ENCODE data around the gene CGB5.

DNA sequence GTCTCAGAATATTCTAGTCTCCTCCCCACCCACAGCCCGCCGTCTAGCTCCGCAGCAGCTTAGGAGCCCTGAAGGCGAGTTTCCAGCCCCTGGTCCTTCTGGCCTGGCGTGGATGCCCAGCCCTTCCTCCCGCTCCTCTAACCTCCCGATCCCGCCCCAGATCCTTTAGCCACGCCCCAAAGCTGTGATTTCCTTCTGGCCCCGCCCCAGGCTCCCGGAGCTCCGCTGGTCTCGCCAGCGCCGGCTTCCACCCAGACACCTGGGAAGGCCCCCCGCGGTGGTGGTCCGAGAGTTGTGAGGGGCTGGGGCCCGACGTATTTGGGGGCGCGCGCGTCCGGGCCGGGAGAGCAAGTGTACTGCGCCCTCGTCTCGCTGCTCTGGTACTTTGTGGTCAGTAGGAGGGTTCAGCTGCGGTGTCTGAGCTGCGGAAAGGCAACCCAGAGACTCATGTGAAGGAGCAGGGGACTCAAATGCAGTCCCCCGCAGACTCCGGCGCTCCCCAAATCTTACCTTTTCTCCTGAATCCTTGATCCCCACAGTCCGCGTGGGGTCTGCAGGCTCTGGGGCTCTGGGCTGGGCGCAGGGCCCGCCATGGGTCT is 14.1 kb downstream of the CGB5 start, which contains the start of gene CGB7:
- TF ChIP-seq, protein P1, sequence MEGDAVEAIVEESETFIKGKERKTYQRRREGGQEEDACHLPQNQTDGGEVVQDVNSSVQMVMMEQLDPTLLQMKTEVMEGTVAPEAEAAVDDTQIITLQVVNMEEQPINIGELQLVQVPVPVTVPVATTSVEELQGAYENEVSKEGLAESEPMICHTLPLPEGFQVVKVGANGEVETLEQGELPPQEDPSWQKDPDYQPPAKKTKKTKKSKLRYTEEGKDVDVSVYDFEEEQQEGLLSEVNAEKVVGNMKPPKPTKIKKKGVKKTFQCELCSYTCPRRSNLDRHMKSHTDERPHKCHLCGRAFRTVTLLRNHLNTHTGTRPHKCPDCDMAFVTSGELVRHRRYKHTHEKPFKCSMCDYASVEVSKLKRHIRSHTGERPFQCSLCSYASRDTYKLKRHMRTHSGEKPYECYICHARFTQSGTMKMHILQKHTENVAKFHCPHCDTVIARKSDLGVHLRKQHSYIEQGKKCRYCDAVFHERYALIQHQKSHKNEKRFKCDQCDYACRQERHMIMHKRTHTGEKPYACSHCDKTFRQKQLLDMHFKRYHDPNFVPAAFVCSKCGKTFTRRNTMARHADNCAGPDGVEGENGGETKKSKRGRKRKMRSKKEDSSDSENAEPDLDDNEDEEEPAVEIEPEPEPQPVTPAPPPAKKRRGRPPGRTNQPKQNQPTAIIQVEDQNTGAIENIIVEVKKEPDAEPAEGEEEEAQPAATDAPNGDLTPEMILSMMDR (conservative IDR thresholded peaks at IDR 0.05; ENCODE audit: low read length) = no peak
- no peak for TF ChIP-seq EZH2phosphoT487 (IDR thresholded peaks at IDR 0.05; ENCODE audit: borderline replicate concordance)

Data from Loucy (cell line).